GM23248 (cell line): Measurements from ENCODE around the gene DNHD1. TPM values are rescaled to one million over a fixed set of nuclear protein-coding genes. Genes with fewer than 3 reads are reported as not detected.

Experiments
- DNase-seq: peaks from one replicate; pipeline ENCODE4 v3.0.0-alpha.2; 2015
- H2AFZ ChIP-seq: fragments of 200-600 bp; sonication (generic); 2 replicates; pipeline ENCODE4 v1.6.1; 2016; ENCODE audit warnings: antibody characterized with exemption
- H3F3A ChIP-seq: fragments of 200-600 bp; sonication (generic); 2 replicates; pipeline ENCODE4 v1.6.1; 2016; ENCODE audit warnings: mild to moderate bottlenecking, antibody characterized with exemption, mixed run types; ENCODE audit not compliant: insufficient read depth
- H3K27ac ChIP-seq: fragments of 200-600 bp; sonication (generic); 2 replicates; pipeline ENCODE4 v1.5.1; 2016; ENCODE audit warnings: mild to moderate bottlenecking
- H3K27me3 ChIP-seq: fragments of 200-600 bp; sonication (generic); replicated peaks from 2 replicates; pipeline ENCODE4 v1.6.1; 2016; ENCODE audit warnings: mild to moderate bottlenecking; ENCODE audit not compliant: insufficient read depth
- H3K36me3 ChIP-seq: fragments of 200-600 bp; sonication (generic); 2 replicates; pipeline ENCODE4 v1.6.1; 2016; ENCODE audit warnings: low read depth, mild to moderate bottlenecking
- H3K4me1 ChIP-seq: fragments of 200-600 bp; sonication (generic); 2 replicates; pipeline ENCODE4 v1.6.1; 2016; ENCODE audit warnings: mild to moderate bottlenecking; ENCODE audit not compliant: insufficient read depth
- H3K4me2 ChIP-seq: fragments of 200-600 bp; sonication (generic); one replicate; pipeline ENCODE4 v1.6.1; 2016; ENCODE audit warnings: mild to moderate bottlenecking; ENCODE audit not compliant: unreplicated experiment
- H3K4me3 ChIP-seq: fragments of 200-600 bp; sonication (generic); 2 replicates; pipeline ENCODE4 v1.5.1; 2016; ENCODE audit warnings: mild to moderate bottlenecking
- H3K79me2 ChIP-seq: fragments of 200-600 bp; sonication (generic); 2 replicates; pipeline ENCODE4 v1.6.1; 2016; ENCODE audit warnings: mild to moderate bottlenecking; ENCODE audit not compliant: insufficient read depth
- H3K9ac ChIP-seq: fragments of 200-600 bp; sonication (generic); 2 replicates; pipeline ENCODE4 v1.6.1; 2016; ENCODE audit warnings: mild to moderate bottlenecking
- H3K9me2 ChIP-seq: fragments of 200-600 bp; sonication (generic); 2 replicates; pipeline ENCODE4 v1.6.1; 2016; ENCODE audit warnings: mixed run types, mild to moderate bottlenecking, moderate library complexity; ENCODE audit not compliant: insufficient read depth
- H3K9me3 ChIP-seq: fragments of 200-600 bp; sonication (generic); one replicate; pipeline ENCODE4 v1.6.1; 2017; ENCODE audit warnings: low read depth
- H4K20me1 ChIP-seq: fragments of 200-600 bp; sonication (generic); 2 replicates; pipeline ENCODE4 v1.6.0; 2016; ENCODE audit not compliant: insufficient read depth
- EZH2 ChIP-seq: fragments of 200-600 bp; sonication (generic); IDR thresholded peaks from 2 replicates; pipeline ENCODE4 v1.6.1; 2018; ENCODE audit warnings: antibody characterized with exemption, mild to moderate bottlenecking; ENCODE audit not compliant: insufficient read depth, poor library complexity, severe bottlenecking
- EZH2phosphoT487 ChIP-seq: fragments of 200-600 bp; sonication (generic); IDR thresholded peaks from 2 replicates; pipeline ENCODE4 v1.6.1; 2018; ENCODE audit warnings: antibody characterized with exemption, moderate library complexity, mild to moderate bottlenecking, low read depth; ENCODE audit not compliant: insufficient read depth
- WGBS, 2 experiments: methylation state at CpG; one replicate each; pipeline ENCODE4 v1.1.6; 2015 to 2017; ENCODE audit warnings: low lambda C conversion rate in 2 of 2, low coverage in 1 of 2; ENCODE audit errors: missing lambda C conversion rate in 2 of 2; 5-methylcytosine and 5-hydroxymethylcytosine counted together
- in situ Hi-C: fragments of 300-500 bp; cut with MboI; formaldehyde crosslinking; loops from 2 replicates; pipeline ENCODE4 v1.15.0; 2020
- polyA plus RNA-seq: library from polyadenylated mRNA; unstranded; fragments of >200 nt; fragmentation: Nextera tagmentation; extraction: Ambion mirVana; gene quantifications from 2 replicates; pipeline ENCODE4 v1.2.1, GENCODE V29; 2016
- total RNA-seq: library from RNA; depleted of rRNA; stranded (reverse); fragments of >200 nt; shearing (Covaris generic); gene quantifications from 2 replicates; pipeline ENCODE4 v1.2.3, GENCODE V29; 2014

DNHD1 gene
- total and polyA plus RNA-seq, 2 experiments from 2014 or later, result 1.1 to 2.2 TPM

- in situ Hi-C loops, result no loop called here
- no peaks in the 10 kb centered on the region for H3K9me3 ChIP-seq
- WGBS, 2 experiments, result 47 to 54% methylated on average over 2 of the region's 2 CpGs
Measured at GRCh38 chr11:6542727-6543126, 45.6 kb downstream of the DNHD1 start.

GRCh38 chr11:6544921-6545850 is 48.1 kb downstream of the DNHD1 start:
- in situ Hi-C loops, result no loop called here
- Histone ChIP-seq H3K4me3 (no peak overlapping the region), H3K9me2 (no peaks in the 10 kb centered on the region), H4K20me1 (no peaks in the 10 kb centered on the region), H3K27me3 (no peaks in the 10 kb centered on the region), H3K9me3 (no peaks in the 10 kb centered on the region), H2AFZ (no peak overlapping the region), H3K27ac (no peak overlapping the region), H3K4me2 (no peak overlapping the region), H3K9ac (no peak overlapping the region), H3K36me3 (no peaks in the 10 kb centered on the region), H3K4me1 (no peaks in the 10 kb centered on the region), H3F3A (no peaks in the 10 kb centered on the region), H3K79me2 (no peaks in the 10 kb centered on the region)
- DNase-seq, result peak; percentile 47
- WGBS, 2 experiments, result 94% methylated on average over 19 of the region's 19 CpGs
- TF ChIP-seq EZH2phosphoT487, result no peak
- no peak for TF ChIP-seq EZH2

More at GRCh38 chr11:6542727-6543126, 45.6 kb downstream of the DNHD1 start:
- no peaks in the 10 kb centered on the region for H3K9me2 ChIP-seq
- H4K20me1 ChIP-seq, result no peaks in the 10 kb centered on the region
- no peak overlapping the region for H3K4me3 ChIP-seq
- no peaks in the 10 kb centered on the region for H3K27me3 ChIP-seq
- no peaks in the 10 kb centered on the region for H3K4me1 ChIP-seq
- H3K27ac ChIP-seq, result no peak overlapping the region
- no peak overlapping the region for H2AFZ ChIP-seq
- no peaks in the 10 kb centered on the region for H3K36me3 ChIP-seq
- no peak overlapping the region for H3K9ac ChIP-seq
- no peaks in the 10 kb centered on the region for H3F3A ChIP-seq
- H3K4me2 ChIP-seq, result no peak overlapping the region
- no peaks in the 10 kb centered on the region for H3K79me2 ChIP-seq
- no peak for TF ChIP-seq EZH2phosphoT487
- no peak for TF ChIP-seq EZH2
- DNase-seq, result no peak

GRCh38 chr11:6545917-6546605 is 49.0 kb downstream of the DNHD1 start:
- no peak overlapping the region for H3K4me2 ChIP-seq
- no peaks in the 10 kb centered on the region for H3K9me3 ChIP-seq
- H3K4me3 ChIP-seq, result no peak overlapping the region
- TF ChIP-seq EZH2 (no peak), EZH2phosphoT487 (no peak)
- H3K9ac ChIP-seq, result no peak overlapping the region
- H2AFZ ChIP-seq, result no peak overlapping the region
- H3F3A ChIP-seq, result no peaks in the 10 kb centered on the region
- H3K27me3 ChIP-seq, result no peaks in the 10 kb centered on the region
- 96 to 97% methylated on average over 14 of the region's 14 CpGs for WGBS, 2 experiments
- H3K79me2 ChIP-seq, result no peaks in the 10 kb centered on the region
- in situ Hi-C loops, result no loop called here
- no peak overlapping the region for H3K27ac ChIP-seq
- H3K36me3 ChIP-seq, result no peaks in the 10 kb centered on the region
- H3K9me2 ChIP-seq, result no peaks in the 10 kb centered on the region
- DNase-seq, result no peak
- no peaks in the 10 kb centered on the region for H4K20me1 ChIP-seq
- H3K4me1 ChIP-seq, result no peaks in the 10 kb centered on the region

GRCh38 chr11:6546735-6547134 is 49.7 kb downstream of the DNHD1 start:
- H3K9me3 ChIP-seq, result no peaks in the 10 kb centered on the region
- H3K9me2 ChIP-seq, result no peaks in the 10 kb centered on the region
- H3F3A ChIP-seq, result no peaks in the 10 kb centered on the region
- H3K27me3 ChIP-seq, result no peaks in the 10 kb centered on the region
- no peaks in the 10 kb centered on the region for H3K36me3 ChIP-seq
- H3K27ac ChIP-seq, result no peak overlapping the region
- H3K79me2 ChIP-seq, result no peaks in the 10 kb centered on the region
- H4K20me1 ChIP-seq, result no peaks in the 10 kb centered on the region
- no peaks in the 10 kb centered on the region for H3K4me1 ChIP-seq
- in situ Hi-C loops, result no loop called here
- no peak overlapping the region for H3K9ac ChIP-seq
- no peak overlapping the region for H3K4me3 ChIP-seq
- no peak for DNase-seq
- no peak overlapping the region for H2AFZ ChIP-seq
- no peak overlapping the region for H3K4me2 ChIP-seq
- TF ChIP-seq EZH2phosphoT487, result no peak
- TF ChIP-seq EZH2, result no peak
- WGBS, 2 experiments, result 97% methylated on average over 8 of the region's 8 CpGs
